PC-3 (cell line): ENCODE results near the gene APLNR. TPM values are rescaled to one million over a fixed set of nuclear protein-coding genes. Genes with fewer than 3 reads are reported as not detected.

Source experiments
- ATAC-seq: fragments of 200-7000 bp; cut with Tn5 transposase; 2 replicates; pipeline ENCODE4 v1.9.1; 2020; ENCODE audit warnings: mild to moderate bottlenecking, moderate library complexity
- BruUV-seq: library from RNA; stranded (reverse); fragments of 400-500 nt; replicated peaks from 2 replicates; lab custom pipeline; 2021; lab: Mats Ljungman, UMichigan
- CTCF ChIA-PET: fragments of 300-600 bp; sonication (Branson Sonifier 250); formaldehyde crosslinking; loops from one replicate; lab custom pipeline; 2022; ENCODE audit warnings: antibody characterized with exemption; lab: Charles Lee
- POLR2A ChIA-PET: fragments of 300-600 bp; sonication (Branson Sonifier 250); formaldehyde crosslinking; loops from one replicate; lab custom pipeline; 2022; ENCODE audit warnings: antibody characterized with exemption; ENCODE audit not compliant: unreplicated experiment; lab: Charles Lee
- DNase-seq: peaks from one replicate; pipeline ENCODE4 v3.0.0-alpha.2; 2015
- H2AFZ ChIP-seq: fragments of 300-600 bp; sonication (generic); 2 replicates; pipeline ENCODE4 v1.6.0; 2016; ENCODE audit warnings: antibody characterized with exemption, low read length
- H3F3A ChIP-seq: fragments of 300-600 bp; sonication (generic); one replicate; pipeline ENCODE4 v1.6.0; 2017; ENCODE audit warnings: antibody characterized with exemption, low read length, control low read depth, mild to moderate bottlenecking; ENCODE audit not compliant: unreplicated experiment
- H3K27ac ChIP-seq: fragments of 300-600 bp; sonication (generic); 2 replicates; pipeline ENCODE4 v1.5.1; 2016; ENCODE audit warnings: mild to moderate bottlenecking, low read length
- H3K27me3 ChIP-seq: fragments of 300-600 bp; sonication (generic); 2 replicates; pipeline ENCODE4 v1.6.1; 2016; ENCODE audit warnings: low read length, mixed read lengths
- H3K36me3 ChIP-seq: fragments of 300-600 bp; sonication (generic); 2 replicates; pipeline ENCODE4 v1.6.1; 2016; ENCODE audit warnings: low read depth, mixed run types, low read length, mixed read lengths
- H3K4me1 ChIP-seq: fragments of 300-600 bp; sonication (generic); 2 replicates; pipeline ENCODE4 v1.5.1; 2016; ENCODE audit warnings: low read length; ENCODE audit not compliant: insufficient read depth
- H3K4me2 ChIP-seq: fragments of 300-600 bp; sonication (generic); 2 replicates; pipeline ENCODE4 v1.6.0; 2016; ENCODE audit warnings: low read length
- H3K4me3 ChIP-seq: fragments of 300-600 bp; sonication (generic); 2 replicates; pipeline ENCODE4 v1.5.1; 2016; ENCODE audit warnings: mild to moderate bottlenecking, low read length, mixed read lengths
- H3K79me2 ChIP-seq: fragments of 300-600 bp; sonication (generic); 2 replicates; pipeline ENCODE4 v1.6.1; 2017; ENCODE audit warnings: low read length, mixed read lengths
- H3K9ac ChIP-seq: fragments of 300-600 bp; sonication (generic); 2 replicates; pipeline ENCODE4 v1.6.0; 2016; ENCODE audit warnings: mild to moderate bottlenecking, low read length
- H3K9me2 ChIP-seq: fragments of 300-600 bp; sonication (generic); replicated peaks from 2 replicates; pipeline ENCODE4 v1.6.1; 2016; ENCODE audit warnings: mixed run types, low read length, mixed read lengths
- H3K9me3 ChIP-seq: fragments of 300-600 bp; sonication (generic); 2 replicates; pipeline ENCODE4 v1.6.1; 2016; ENCODE audit warnings: low read length, mixed read lengths
- H4K20me1 ChIP-seq: fragments of 300-600 bp; sonication (generic); 2 replicates; pipeline ENCODE4 v1.6.1; 2016; ENCODE audit warnings: low read length, mixed read lengths
- CTCF ChIP-seq: fragments of 300-600 bp; sonication (generic); conservative IDR thresholded peaks from 2 replicates; pipeline ENCODE4 v1.5.1; 2017; ENCODE audit warnings: antibody characterized with exemption, low read depth, mild to moderate bottlenecking, low read length
- EZH2 ChIP-seq: fragments of 300-600 bp; sonication (generic); IDR thresholded peaks from one replicate; pipeline ENCODE4 v1.6.1; 2017; ENCODE audit warnings: antibody characterized with exemption, mild to moderate bottlenecking, low read length; ENCODE audit not compliant: unreplicated experiment
- EZH2phosphoT487 ChIP-seq: fragments of 300-600 bp; sonication (generic); IDR thresholded peaks from 2 replicates; pipeline ENCODE4 v1.6.1; 2018; ENCODE audit warnings: mild to moderate bottlenecking, antibody characterized with exemption, low read length, borderline replicate concordance
- intact Hi-C: fragments of 100-400 bp; cut with micrococcal nuclease; formaldehyde crosslinking; loops from 2 replicates; pipeline ENCODE4 v1.9.0; 2023
- total RNA-seq: library from RNA; depleted of rRNA; stranded (reverse); fragments of >200 nt; gene quantifications from 2 replicates; pipeline ENCODE4 v1.2.3, GENCODE V29; 2014

APLNR gene
- total RNA-seq, 1 experiment from 2014 or later = not detected

- Histone ChIP-seq H3F3A (no peaks in the 10 kb centered on the region), H3K79me2 (no peaks in the 10 kb centered on the region), H2AFZ (no peak overlapping the region), H3K9me3 (no peaks in the 10 kb centered on the region), H4K20me1 (no peaks in the 10 kb centered on the region), H3K36me3 (no peaks in the 10 kb centered on the region), H3K4me1 (no peaks in the 10 kb centered on the region), H3K4me3 (no peak overlapping the region), H3K4me2 (no peak overlapping the region), H3K9ac (no peak overlapping the region), H3K27me3 (peaks cover 40% of the 10 kb centered on the region), H3K9me2 (no peaks in the 10 kb centered on the region), H3K27ac (no peak overlapping the region)
- POLR2A ChIA-PET = no interaction called here
- DNase-seq (no peak), ATAC-seq (no peak)
- TF ChIP-seq EZH2 = no peak
- TF ChIP-seq CTCF = no peak
- no peak for TF ChIP-seq EZH2phosphoT487
- intact Hi-C loops = no loop called here
- BruUV-seq = no TSS peak
- CTCF ChIA-PET = no interaction called here
These were observed 26.3 kb downstream of the APLNR start for GRCh38 chr11:57210781-57211180.

DNA sequence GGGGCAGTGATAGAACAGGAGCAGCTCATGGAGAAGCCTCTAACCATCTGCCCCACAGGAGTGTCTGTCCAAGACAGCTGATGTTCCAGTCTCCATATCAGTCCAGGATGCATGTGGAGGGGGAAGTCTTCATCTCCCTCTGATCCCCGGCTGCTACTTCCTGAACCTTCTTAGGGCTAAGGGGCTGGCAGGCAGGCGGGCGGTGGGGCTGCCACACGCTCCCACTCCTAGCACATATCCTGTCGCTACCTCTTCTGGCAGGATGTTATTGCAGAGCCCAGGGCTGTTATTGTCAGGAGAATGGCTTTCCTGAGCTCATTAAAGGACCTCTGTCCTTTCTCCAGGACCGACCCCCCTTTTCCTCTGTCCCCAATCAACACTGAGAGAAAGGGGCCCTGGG, 29.9 kb downstream of the APLNR start:
- Histone ChIP-seq H3K4me3 (no peak overlapping the region), H3K79me2 (no peaks in the 10 kb centered on the region), H3K36me3 (no peaks in the 10 kb centered on the region), H3K4me1 (no peaks in the 10 kb centered on the region), H2AFZ (no peak overlapping the region), H3K27ac (no peak overlapping the region), H3K27me3 (peaks cover 66% of the 10 kb centered on the region), H3K9ac (no peak overlapping the region), H3K9me3 (no peaks in the 10 kb centered on the region), H3K9me2 (no peaks in the 10 kb centered on the region), H4K20me1 (no peaks in the 10 kb centered on the region), H3K4me2 (no peak overlapping the region), H3F3A (no peaks in the 10 kb centered on the region)
- ATAC-seq = no peak
- POLR2A ChIA-PET = no interaction called here
- CTCF ChIA-PET = no interaction called here
- no peak for DNase-seq
- BruUV-seq = no TSS peak
- TF ChIP-seq CTCF = no peak
- TF ChIP-seq EZH2phosphoT487 = no peak
- TF ChIP-seq EZH2 = no peak
- intact Hi-C loops = no loop called here

DNA sequence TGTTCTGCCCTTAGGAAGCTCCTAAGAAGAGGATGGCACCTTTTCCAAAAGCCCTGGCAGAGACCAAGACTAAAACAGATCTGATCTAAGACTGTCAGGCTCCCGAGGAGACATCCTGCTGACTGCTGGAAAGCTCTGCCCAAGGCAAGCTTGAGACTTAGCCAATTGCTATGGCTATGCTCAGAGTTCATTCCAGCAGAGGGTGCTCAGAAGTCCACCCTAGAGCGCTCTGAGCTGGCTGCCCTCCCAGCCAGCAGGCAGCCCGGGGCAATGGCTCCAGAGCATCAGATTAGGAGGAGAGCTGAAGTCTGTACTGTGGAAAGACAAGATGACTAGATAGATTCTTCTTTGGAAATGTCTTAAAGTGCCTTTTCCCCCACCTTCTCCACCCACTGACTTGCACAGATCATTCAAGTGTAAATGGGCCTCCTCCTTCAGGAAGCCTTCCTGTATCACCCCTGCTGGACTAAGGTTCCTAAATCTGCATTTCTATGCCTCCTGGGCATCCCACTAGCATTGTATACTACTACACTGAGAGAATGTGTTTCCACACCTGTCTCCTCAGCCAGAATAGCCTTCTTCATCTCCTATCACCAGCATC, 31.9 kb downstream of the APLNR start:
- Histone ChIP-seq H3K4me2 (no peak overlapping the region), H3K79me2 (no peaks in the 10 kb centered on the region), H3K9me3 (no peaks in the 10 kb centered on the region), H3K27me3 (peaks cover 77% of the 10 kb centered on the region), H3K9ac (no peak overlapping the region), H3K36me3 (no peaks in the 10 kb centered on the region), H3K4me3 (no peak overlapping the region), H3K27ac (no peak overlapping the region), H3K4me1 (no peaks in the 10 kb centered on the region), H4K20me1 (no peaks in the 10 kb centered on the region), H3F3A (no peaks in the 10 kb centered on the region), H2AFZ (no peak overlapping the region), H3K9me2 (no peaks in the 10 kb centered on the region)
- DNase-seq (peak; percentile 10), ATAC-seq (no peak)
- intact Hi-C loops = no loop called here
- ChIA-PET POLR2A (no interaction called here), CTCF (no interaction called here)
- TF ChIP-seq EZH2phosphoT487 (no peak), EZH2 (no peak), CTCF (no peak)
- no TSS peak for BruUV-seq
